GM18507 (cell line): Measurements from ENCODE around the gene SDF4.

Source experiments
- DNase-seq: peaks from one replicate; pipeline ENCODE4 v3.0.0; 2011; ENCODE audit warnings: low read depth; ENCODE audit not compliant: insufficient read length; ENCODE audit errors: extremely low spot score
- FAIRE-seq: peaks from 2 replicates; lab custom pipeline; 2011; peaks lifted over from hg19 to GRCh38; lab: Jason Lieb, UNC

Gene SDF4

GRCh38 chr1:1217621-1218523, 13.9 kb downstream of the SDF4 start:
- FAIRE-seq, result no peak
- no peak for DNase-seq

- DNase-seq (no peak), FAIRE-seq (no peak)
These were observed 14.8 kb downstream of the SDF4 start for GRCh38 chr1:1216770-1217620.

GRCh38 chr1:1215881-1216605, 15.8 kb downstream of the SDF4 start:
- DNase-seq (no peak), FAIRE-seq (no peak)

GRCh38 chr1:1215080-1215676, 16.6 kb downstream of the SDF4 start:
- FAIRE-seq (no peak), DNase-seq (no peak)

- no peak for FAIRE-seq
These were observed 18.2 kb downstream of the SDF4 start, which contains the start of gene TNFRSF4 for GRCh38 chr1:1213345-1214265. TSS of gene TNFRSF4 (minus strand) at chr1:1214153. CDS start at chr1:1214127, 26 bp downstream.

GRCh38 chr1:1212780-1213344, 18.9 kb downstream of the SDF4 start:
- FAIRE-seq, result peak; percentile 64
- DNase-seq, result no peak

More at GRCh38 chr1:1213345-1214265, 18.2 kb downstream of the SDF4 start, which contains the start of gene TNFRSF4:
- DNase-seq, result no peak

- no peak for FAIRE-seq
- no peak for DNase-seq
These were observed 20.0 kb downstream of the SDF4 start for GRCh38 chr1:1211541-1212441.

- FAIRE-seq, result no peak
- no peak for DNase-seq
These were observed 20.9 kb downstream of the SDF4 start for GRCh38 chr1:1210726-1211540.

- FAIRE-seq (no peak), DNase-seq (no peak)
These were observed 22.9 kb downstream of the SDF4 start for GRCh38 chr1:1208713-1209433.

- FAIRE-seq (no peak), DNase-seq (no peak)
These were observed 24.3 kb downstream of the SDF4 start for GRCh38 chr1:1207571-1207892.

GRCh38 chr1:1206966-1207531, 24.8 kb downstream of the SDF4 start:
- FAIRE-seq (no peak), DNase-seq (no peak)

GRCh38 chr1:1206376-1206965, 25.3 kb downstream of the SDF4 start, which contains the start of gene TNFRSF18:
TSS of gene TNFRSF18 (minus strand) at chr1:1206592. CDS start at chr1:1206571, 21 bp downstream.
- FAIRE-seq (peak; percentile 67), DNase-seq (no peak)

GRCh38 chr1:1205769-1206375, 25.9 kb downstream of the SDF4 start:
- DNase-seq (no peak), FAIRE-seq (no peak)

GRCh38 chr1:1204998-1205768, 26.6 kb downstream of the SDF4 start:
- DNase-seq, result no peak
- no peak for FAIRE-seq
